ENCODE data around the gene SLC22A4. TPM values are rescaled to one million over a fixed set of nuclear protein-coding genes. Genes with fewer than 3 reads are reported as not detected.

The SLC22A4 gene
- polyA plus RNA-seq, 5 donors: 3.0 to 3.8 (median 3.1) TPM

- DNase-seq: no peak
Observed at GRCh38 chr5:132273631-132274030, 20.6 kb upstream of the SLC22A4 start.

- DNase-seq: no peak
Observed at GRCh38 chr5:132274050-132274792, 20.0 kb upstream of the SLC22A4 start.

GRCh38 chr5:132275367-132276220, 18.6 kb upstream of the SLC22A4 start:
- no peak for DNase-seq

GRCh38 chr5:132277256-132277655, 16.9 kb upstream of the SLC22A4 start:
- no peak for DNase-seq

- DNase-seq: no peak
Observed at GRCh38 chr5:132277971-132278853, 16.0 kb upstream of the SLC22A4 start.

GRCh38 chr5:132279801-132280200, 14.4 kb upstream of the SLC22A4 start:
- DNase-seq: no peak

GRCh38 chr5:132280371-132281240, 13.6 kb upstream of the SLC22A4 start:
- DNase-seq: no peak

GRCh38 chr5:132281856-132282614, 12.2 kb upstream of the SLC22A4 start:
- DNase-seq: no peak

GRCh38 chr5:132283423-132284043, 10.7 kb upstream of the SLC22A4 start:
- no peak for DNase-seq

- DNase-seq: no peak
Observed at GRCh38 chr5:132289097-132289496, 5.1 kb upstream of the SLC22A4 start.

- DNase-seq: no peak
Observed at GRCh38 chr5:132291026-132291425, 3.2 kb upstream of the SLC22A4 start.

GRCh38 chr5:132293066-132293991, 865 bp upstream of the SLC22A4 start:
- peak; percentile 90 for DNase-seq

GRCh38 chr5:132294728-132295504, 722 bp downstream of the SLC22A4 start:
- no peak for DNase-seq

GRCh38 chr5:132295505-132296411, 1.6 kb downstream of the SLC22A4 start:
- DNase-seq: no peak

- no peak for DNase-seq
Observed at GRCh38 chr5:132296412-132297016, 2.3 kb downstream of the SLC22A4 start.
